GM12878 (cell line): ENCODE results near the gene RASA4B. TPM values are rescaled to one million over a fixed set of nuclear protein-coding genes. Genes with fewer than 3 reads are reported as not detected.
A peak's percentile ranks its signal among the peaks of the same experiment; 100 is the strongest.

Source experiments
- EP300 ChIP-seq, 2 experiments: fragments of 150-350 bp in 1 of 2; IDR thresholded peaks; 2 replicates each; pipeline ENCODE4 v1.6.1; 2011 to 2012; ENCODE audit warnings: low read depth in 2 of 2, low read length in 2 of 2, borderline replicate concordance in 1 of 2, improper control_type of control experiment in 1 of 2, inconsistent platforms in 1 of 2; ENCODE audit not compliant: control insufficient read depth in 1 of 2
- FOXK2 ChIP-seq: fragments of 450-650 bp; IDR thresholded peaks from 2 replicates; pipeline ENCODE4 v1.6.1; 2017; ENCODE audit warnings: mild to moderate bottlenecking, moderate library complexity
- JUNB ChIP-seq: IDR thresholded peaks from 2 replicates; pipeline ENCODE4 v1.6.1; 2016; ENCODE audit warnings: antibody characterized with exemption, mild to moderate bottlenecking
- JUND ChIP-seq: IDR thresholded peaks from 2 replicates; pipeline ENCODE4 v1.6.1; 2012; ENCODE audit warnings: low read depth, mild to moderate bottlenecking, low read length, improper control_type of control experiment, moderate library complexity
- NFYA ChIP-seq: IDR thresholded peaks from 2 replicates; pipeline ENCODE4 v1.6.1; 2011; ENCODE audit warnings: low read depth, mild to moderate bottlenecking, low read length, improper control_type of control experiment, borderline replicate concordance
- NKRF ChIP-seq: fragments of 450-650 bp; conservative IDR thresholded peaks from 2 replicates; pipeline ENCODE4 v1.6.1; 2017; ENCODE audit warnings: mild to moderate bottlenecking, moderate library complexity
- POLR2A ChIP-seq: IDR thresholded peaks from 2 replicates; pipeline ENCODE4 v1.6.1; 2011; ENCODE audit warnings: low read depth, mild to moderate bottlenecking, low read length
- REST ChIP-seq: IDR thresholded peaks from 2 replicates; pipeline ENCODE4 v1.6.1; 2012; ENCODE audit warnings: mild to moderate bottlenecking, low read depth, low read length
- SIX5 ChIP-seq: IDR thresholded peaks from 2 replicates; pipeline ENCODE4 v1.6.1; 2011; ENCODE audit warnings: mild to moderate bottlenecking, low read depth, low read length, moderate library complexity; ENCODE audit not compliant: severe bottlenecking
- SUZ12 ChIP-seq: fragments of 200-600 bp; sonication (generic); IDR thresholded peaks from one replicate; pipeline ENCODE4 v1.6.1; 2018; ENCODE audit warnings: antibody characterized with exemption, mild to moderate bottlenecking; ENCODE audit not compliant: unreplicated experiment
- TAF1 ChIP-seq: IDR thresholded peaks from 2 replicates; pipeline ENCODE4 v1.6.1; 2011; ENCODE audit warnings: mild to moderate bottlenecking, low read depth, low read length, borderline replicate concordance
- TCF12 ChIP-seq: IDR thresholded peaks from 2 replicates; pipeline ENCODE4 v1.6.1; 2011; ENCODE audit warnings: low read depth, mild to moderate bottlenecking, low read length
- WRNIP1 ChIP-seq: IDR thresholded peaks from 2 replicates; pipeline ENCODE4 v1.6.1; 2011; ENCODE audit warnings: low read depth, low read length, improper control_type of control experiment, borderline replicate concordance
- ZSCAN29 ChIP-seq: fragments of 450-650 bp; IDR thresholded peaks from 2 replicates; pipeline ENCODE4 v1.6.1; 2017; ENCODE audit warnings: mild to moderate bottlenecking, moderate library complexity
- polyA plus RNA-seq, 11 experiments: library from polyadenylated mRNA; depleted of rRNA in 4 of 11; unstranded in 6 of 11; stranded (reverse) in 5 of 11; fragments of >200 nt; fragmentation: Nextera tagmentation in 4 of 11; fragmentation: Illumina TruSeq in 1 of 11; extraction: Ambion mirVana in 4 of 11; extraction: Trizol in 1 of 11; gene quantifications; 1 replicate in 1 of 11; 2 replicates in 10 of 11; pipeline versions ENCODE4 v1.2.1 to v1.2.3, GENCODE V29; 2011 to 2016; ENCODE audit warnings: inconsistent platforms in 2 of 11, missing spikeins in 2 of 11, low read depth in 1 of 11
- total RNA-seq, 4 experiments: library from RNA; depleted of rRNA in 3 of 4; stranded (reverse); fragments of >200 nt in 3 of 4; fragmentation: Illumina TruSeq in 1 of 4; extraction: Trizol in 1 of 4; gene quantifications; 2 replicates each; pipeline versions ENCODE4 v1.2.1 to v1.2.3, GENCODE V29; 2013 to 2021
- TF ChIP-seq, protein P1 (sequence below): fragments of 450-650 bp; formaldehyde crosslinking; IDR thresholded peaks from 2 replicates; pipeline ENCODE4 v1.5.0; 2022; ENCODE audit warnings: mild to moderate bottlenecking, missing genetic modification characterization
- TF ChIP-seq, protein P2 (sequence below): fragments of 450-650 bp; IDR thresholded peaks from 2 replicates; pipeline ENCODE4 v1.6.1; 2018; ENCODE audit warnings: borderline replicate concordance, mild to moderate bottlenecking; ENCODE audit not compliant: partially characterized antibody
- TF ChIP-seq, protein P3 (sequence below): IDR thresholded peaks from 2 replicates; pipeline ENCODE4 v1.6.1; 2011; ENCODE audit warnings: borderline replicate concordance, low read depth, mild to moderate bottlenecking, moderate library complexity, low read length; ENCODE audit not compliant: insufficient read depth, poor library complexity, severe bottlenecking

RASA4B gene
- total and polyA plus RNA-seq, 10 of the 15 experiments (the other 5 are each of a cell fraction or from before 2014, with no cell fraction given), result 0.10 to 16.4 (median 6.4) TPM

DNA sequence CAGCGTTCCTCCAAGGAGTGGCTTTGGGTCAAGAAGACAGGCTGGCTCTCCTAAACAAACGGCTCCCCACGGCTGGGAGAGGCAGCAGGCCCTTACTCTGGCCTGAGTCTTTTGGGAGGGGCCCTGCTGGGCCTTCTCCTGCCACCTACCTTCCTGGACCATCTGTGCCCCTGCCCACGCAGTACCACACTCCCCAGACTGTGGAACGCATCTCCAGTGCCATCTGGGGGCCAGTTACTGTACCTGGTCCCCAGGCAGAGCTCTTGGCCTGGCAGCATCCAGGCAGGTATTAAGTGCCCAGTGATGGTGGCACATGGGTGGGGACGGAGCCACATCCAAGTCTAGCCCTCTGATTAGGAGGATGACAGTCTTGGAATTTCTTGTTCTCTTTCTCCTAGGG, 67.3 kb downstream of the RASA4B start (continued):
- no peak for TF ChIP-seq REST
- TF ChIP-seq, protein P1, sequence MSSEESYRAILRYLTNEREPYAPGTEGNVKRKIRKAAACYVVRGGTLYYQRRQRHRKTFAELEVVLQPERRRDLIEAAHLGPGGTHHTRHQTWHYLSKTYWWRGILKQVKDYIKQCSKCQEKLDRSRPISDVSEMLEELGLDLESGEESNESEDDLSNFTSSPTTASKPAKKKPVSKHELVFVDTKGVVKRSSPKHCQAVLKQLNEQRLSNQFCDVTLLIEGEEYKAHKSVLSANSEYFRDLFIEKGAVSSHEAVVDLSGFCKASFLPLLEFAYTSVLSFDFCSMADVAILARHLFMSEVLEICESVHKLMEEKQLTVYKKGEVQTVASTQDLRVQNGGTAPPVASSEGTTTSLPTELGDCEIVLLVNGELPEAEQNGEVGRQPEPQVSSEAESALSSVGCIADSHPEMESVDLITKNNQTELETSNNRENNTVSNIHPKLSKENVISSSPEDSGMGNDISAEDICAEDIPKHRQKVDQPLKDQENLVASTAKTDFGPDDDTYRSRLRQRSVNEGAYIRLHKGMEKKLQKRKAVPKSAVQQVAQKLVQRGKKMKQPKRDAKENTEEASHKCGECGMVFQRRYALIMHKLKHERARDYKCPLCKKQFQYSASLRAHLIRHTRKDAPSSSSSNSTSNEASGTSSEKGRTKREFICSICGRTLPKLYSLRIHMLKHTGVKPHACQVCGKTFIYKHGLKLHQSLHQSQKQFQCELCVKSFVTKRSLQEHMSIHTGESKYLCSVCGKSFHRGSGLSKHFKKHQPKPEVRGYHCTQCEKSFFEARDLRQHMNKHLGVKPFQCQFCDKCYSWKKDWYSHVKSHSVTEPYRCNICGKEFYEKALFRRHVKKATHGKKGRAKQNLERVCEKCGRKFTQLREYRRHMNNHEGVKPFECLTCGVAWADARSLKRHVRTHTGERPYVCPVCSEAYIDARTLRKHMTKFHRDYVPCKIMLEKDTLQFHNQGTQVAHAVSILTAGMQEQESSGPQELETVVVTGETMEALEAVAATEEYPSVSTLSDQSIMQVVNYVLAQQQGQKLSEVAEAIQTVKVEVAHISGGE (CRISPR knock-in tag), result no peak
- TF ChIP-seq, protein P2, sequence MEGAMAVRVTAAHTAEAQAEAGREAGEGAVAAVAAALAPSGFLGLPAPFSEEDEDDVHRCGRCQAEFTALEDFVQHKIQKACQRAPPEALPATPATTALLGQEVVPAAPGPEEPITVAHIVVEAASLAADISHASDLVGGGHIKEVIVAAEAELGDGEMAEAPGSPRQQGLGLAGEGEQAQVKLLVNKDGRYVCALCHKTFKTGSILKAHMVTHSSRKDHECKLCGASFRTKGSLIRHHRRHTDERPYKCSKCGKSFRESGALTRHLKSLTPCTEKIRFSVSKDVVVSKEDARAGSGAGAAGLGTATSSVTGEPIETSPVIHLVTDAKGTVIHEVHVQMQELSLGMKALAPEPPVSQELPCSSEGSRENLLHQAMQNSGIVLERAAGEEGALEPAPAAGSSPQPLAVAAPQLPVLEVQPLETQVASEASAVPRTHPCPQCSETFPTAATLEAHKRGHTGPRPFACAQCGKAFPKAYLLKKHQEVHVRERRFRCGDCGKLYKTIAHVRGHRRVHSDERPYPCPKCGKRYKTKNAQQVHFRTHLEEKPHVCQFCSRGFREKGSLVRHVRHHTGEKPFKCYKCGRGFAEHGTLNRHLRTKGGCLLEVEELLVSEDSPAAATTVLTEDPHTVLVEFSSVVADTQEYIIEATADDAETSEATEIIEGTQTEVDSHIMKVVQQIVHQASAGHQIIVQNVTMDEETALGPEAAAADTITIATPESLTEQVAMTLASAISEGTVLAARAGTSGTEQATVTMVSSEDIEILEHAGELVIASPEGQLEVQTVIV, result no peak
- no peak for TF ChIP-seq NFYA
- TF ChIP-seq JUNB, result no peak
- no peak for TF ChIP-seq EP300 (IDR thresholded peaks at IDR 0.05; ENCODE audit: borderline replicate concordance in 1 of 2, control insufficient read depth in 1 of 2, low read depth in 2 of 2, low read length in 2 of 2)
- 0 out of 2 replicates have a peak, but pooled peaks have one; percentile 12 for TF ChIP-seq TCF12
- no peak for TF ChIP-seq WRNIP1
- TF ChIP-seq FOXK2, result no peak
- peak; percentile 72 for TF ChIP-seq POLR2A
- TF ChIP-seq TAF1, result no peak
- TF ChIP-seq JUND, result no peak
- TF ChIP-seq SIX5, result no peak
- no peak for TF ChIP-seq ZSCAN29
- TF ChIP-seq NKRF, result no peak
- TF ChIP-seq SUZ12, result no peak
- TF ChIP-seq, protein P3, sequence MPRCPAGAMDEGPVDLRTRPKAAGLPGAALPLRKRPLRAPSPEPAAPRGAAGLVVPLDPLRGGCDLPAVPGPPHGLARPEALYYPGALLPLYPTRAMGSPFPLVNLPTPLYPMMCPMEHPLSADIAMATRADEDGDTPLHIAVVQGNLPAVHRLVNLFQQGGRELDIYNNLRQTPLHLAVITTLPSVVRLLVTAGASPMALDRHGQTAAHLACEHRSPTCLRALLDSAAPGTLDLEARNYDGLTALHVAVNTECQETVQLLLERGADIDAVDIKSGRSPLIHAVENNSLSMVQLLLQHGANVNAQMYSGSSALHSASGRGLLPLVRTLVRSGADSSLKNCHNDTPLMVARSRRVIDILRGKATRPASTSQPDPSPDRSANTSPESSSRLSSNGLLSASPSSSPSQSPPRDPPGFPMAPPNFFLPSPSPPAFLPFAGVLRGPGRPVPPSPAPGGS, result peak; percentile 20
